GM21786 (cell line): ENCODE measurements around the gene CSPG5.

ENCODE experiments used
- ATAC-seq: cut with Tn5 transposase; IDR thresholded peaks from one replicate; pipeline ENCODE4 v1.9.1; 2021; ENCODE audit not compliant: unreplicated experiment

CSPG5 gene

GRCh38 chr3:47578691-47579632, at the start of gene CSPG5:
Gene CSPG5, minus strand, starts transcription at chr3:47578865. Its CDS starts 172 bp downstream, at chr3:47578693.
- no peak for ATAC-seq

- no peak for ATAC-seq
Measured at GRCh38 chr3:47628426-47628825, 49.8 kb upstream of the CSPG5 start.

GRCh38 chr3:47622671-47623461, 44.2 kb upstream of the CSPG5 start:
- no peak for ATAC-seq

DNA sequence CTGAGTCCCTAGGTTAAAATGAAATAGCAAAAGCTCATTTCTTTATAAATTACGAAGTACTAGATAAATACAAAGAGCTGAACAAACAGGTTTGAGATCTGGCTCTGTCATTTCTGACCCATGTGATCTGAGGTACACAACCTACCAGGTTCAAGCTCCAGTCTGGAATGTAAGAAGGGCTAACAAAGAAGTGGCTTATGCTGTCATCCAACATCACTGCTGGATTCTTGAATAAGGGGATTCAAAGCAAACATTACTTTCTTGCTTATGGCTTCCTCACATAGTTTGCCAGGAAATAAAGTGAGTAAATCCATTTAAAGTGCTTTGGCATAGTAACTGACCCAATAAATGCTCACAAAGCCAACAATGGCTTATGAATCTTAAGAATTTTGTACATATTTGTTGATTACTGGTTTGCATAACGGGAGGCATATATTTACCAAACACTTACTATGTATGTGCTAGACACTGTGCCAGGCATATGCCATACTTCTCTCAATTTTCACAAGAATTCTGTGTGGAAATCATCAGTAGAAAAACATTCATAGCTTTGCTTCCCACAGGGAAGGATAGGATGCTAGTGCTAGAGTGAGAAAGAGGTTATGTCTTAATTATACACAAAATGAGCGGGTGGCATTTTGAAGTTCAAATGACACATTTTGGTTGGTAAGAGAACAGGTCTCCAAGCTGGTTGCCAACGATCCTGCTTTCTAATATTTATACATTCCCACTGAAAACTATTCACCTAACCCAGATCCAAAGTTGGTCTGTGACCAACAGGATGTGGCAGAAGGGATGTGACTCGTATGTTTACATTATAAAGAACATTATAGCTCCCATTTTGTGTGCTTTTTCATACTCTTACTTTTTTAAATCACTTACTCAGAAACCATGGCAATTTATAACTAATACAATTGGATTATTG, 38.7 kb upstream of the CSPG5 start:
- no peak for ATAC-seq

GRCh38 chr3:47614788-47615187, 36.1 kb upstream of the CSPG5 start:
- ATAC-seq, result no peak

DNA sequence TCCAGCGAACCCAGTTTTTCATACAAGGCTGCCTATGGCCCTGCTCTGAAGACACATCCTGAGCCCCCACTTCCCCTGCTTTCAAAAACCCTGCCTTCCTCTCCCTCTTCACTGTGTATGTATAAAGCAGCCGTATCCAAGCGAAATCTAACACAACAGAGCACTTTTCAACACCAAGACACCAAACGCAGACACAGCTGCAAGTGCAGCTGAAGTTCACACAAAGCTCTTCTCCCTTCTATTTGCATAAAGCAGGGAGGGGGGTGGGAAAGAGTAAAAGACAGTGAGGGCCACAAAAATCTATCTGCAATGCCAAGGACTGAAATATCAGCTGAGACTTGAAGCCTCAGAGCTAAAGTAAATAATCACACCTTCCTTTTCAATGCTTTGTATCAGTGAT, 35.1 kb upstream of the CSPG5 start:
- no peak for ATAC-seq

DNA sequence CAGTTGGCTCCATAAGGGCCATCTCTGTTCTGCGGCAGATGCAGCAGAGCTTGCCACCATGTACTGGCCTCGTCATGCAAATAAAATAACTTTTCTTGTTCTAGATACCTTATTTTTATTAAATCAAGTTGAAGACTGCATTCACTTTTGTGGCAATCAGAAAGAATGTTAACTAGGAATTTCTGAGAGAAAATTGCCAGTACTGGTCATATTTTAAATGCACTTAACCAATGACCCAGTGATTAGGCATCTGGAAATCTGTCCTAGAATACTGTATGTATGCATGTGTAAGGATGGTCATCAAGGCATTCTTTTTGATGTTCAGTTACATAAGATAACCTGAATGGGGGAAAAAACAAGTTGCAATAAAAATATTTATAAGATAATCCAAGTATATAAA, 34.2 kb upstream of the CSPG5 start:
- ATAC-seq, result no peak

- ATAC-seq, result no peak
Measured at GRCh38 chr3:47612178-47612577, 33.5 kb upstream of the CSPG5 start.

DNA sequence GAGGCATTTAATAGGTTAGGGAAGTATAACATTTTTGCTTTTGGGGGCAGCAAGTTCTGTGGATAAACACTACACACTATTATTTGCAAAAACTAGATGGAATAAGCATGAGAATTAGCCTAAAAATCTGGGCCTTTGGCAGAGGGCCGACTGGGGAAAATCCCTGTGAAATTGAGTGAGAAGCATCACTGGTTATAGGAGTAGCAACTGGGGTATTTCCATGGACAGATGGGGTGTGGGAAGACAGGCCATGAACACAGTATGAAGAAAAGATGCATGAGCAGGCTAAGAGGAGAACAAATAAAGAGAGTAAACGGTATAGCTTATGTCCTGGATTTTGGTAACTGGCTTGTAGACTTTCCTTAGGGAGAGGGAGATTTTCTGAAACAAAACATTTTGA, 32.9 kb upstream of the CSPG5 start:
- no peak for ATAC-seq

DNA sequence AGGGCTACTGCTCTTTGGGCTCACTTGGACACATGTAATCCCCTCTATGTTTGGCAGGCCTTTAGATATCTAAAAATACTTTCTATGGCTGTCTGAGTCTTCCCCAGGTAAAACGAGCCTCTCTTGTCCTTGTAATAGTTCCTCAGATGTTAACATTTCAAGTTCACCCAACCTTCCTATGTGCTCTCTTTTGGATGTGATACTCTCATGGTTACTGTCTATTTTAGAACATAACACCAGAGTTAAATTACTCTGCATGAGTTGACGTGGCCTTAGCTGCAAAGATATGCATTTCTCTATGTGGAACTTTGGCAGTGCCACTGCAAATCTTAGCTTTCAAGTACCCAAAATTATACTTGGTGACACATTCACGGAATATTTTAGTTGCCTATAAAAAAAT, 31.9 kb upstream of the CSPG5 start:
- ATAC-seq, result no peak

GRCh38 chr3:47607335-47607734, 28.7 kb upstream of the CSPG5 start:
- ATAC-seq, result no peak

DNA sequence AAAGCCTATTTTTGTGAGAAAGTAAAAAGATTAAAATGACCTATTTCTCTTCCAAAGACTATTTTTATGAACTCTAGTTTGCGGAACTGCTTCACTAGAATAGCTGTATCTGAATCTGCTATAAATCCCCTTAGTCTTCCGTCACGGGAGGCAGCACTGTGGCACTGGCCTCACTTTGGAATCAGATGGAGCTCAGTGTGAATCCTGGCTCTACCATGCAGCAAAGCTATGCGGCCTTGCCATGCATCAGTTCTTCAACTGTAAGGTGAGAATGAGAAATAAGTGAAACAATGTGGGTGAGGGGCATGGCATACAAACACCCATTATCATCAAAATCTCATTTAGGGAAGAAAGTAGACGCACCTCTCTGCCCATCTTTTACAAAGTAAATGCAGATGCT, 27.5 kb upstream of the CSPG5 start:
- ATAC-seq, result no peak

GRCh38 chr3:47605652-47606051, 27.0 kb upstream of the CSPG5 start:
- ATAC-seq, result no peak

- no peak for ATAC-seq
Measured at GRCh38 chr3:47604145-47604544, 25.5 kb upstream of the CSPG5 start.

GRCh38 chr3:47603332-47603731, 24.7 kb upstream of the CSPG5 start:
- ATAC-seq, result no peak

- no peak for ATAC-seq
Measured at GRCh38 chr3:47601281-47601680, 22.6 kb upstream of the CSPG5 start.

- no peak for ATAC-seq
Measured at GRCh38 chr3:47594792-47595191, 16.1 kb upstream of the CSPG5 start.

DNA sequence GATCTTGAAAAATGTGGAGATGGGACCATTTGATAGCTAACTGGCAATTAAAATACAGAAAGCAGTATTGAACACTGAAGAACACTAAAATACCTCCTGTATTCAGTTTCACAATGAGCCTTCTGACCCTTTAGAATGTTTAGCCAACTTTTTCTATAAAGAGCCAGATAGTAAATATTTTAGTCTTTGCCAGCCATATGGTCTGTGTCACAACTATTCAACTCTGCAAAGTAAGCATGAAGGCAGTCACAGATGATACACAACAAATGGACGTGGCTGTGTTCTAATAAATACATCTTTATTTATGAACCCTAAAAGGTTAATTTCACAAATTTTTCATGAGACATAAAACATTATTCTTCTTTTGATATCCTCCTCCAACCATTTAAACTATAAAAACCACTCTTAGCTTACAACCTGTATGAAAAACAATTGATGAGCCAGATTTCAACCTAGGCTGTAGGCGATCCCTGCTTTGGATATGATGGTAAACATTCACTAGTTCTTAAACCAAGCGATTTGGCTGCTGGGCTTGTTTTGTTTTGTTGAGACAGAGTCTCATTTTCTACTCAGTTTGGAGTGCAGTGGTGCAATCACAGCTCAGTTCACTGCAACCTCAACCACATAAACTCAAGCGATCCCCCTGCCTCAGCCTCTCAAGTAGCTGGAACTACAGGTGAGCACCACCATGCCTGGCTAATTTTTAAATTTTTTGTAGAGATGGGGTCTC, 13.6 kb upstream of the CSPG5 start:
- no peak for ATAC-seq

DNA sequence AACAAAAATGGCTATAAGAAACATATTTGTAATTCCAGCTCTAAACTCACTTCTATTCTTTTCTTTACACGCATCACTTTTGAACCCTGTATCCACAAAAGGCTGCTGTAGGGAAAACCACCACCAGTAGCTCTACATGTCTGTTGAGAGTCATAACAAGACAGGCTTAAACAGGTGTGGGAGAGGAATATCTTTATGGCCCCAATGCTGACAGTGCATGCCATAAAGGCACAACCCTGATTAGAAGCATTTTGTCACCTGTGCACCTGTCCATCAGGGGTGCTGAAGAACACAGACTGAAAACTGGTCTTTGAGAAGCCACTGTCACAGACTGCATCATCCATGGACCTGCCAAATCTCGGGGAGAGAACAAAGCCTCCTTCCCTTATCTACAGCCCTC, 11.6 kb upstream of the CSPG5 start:
- no peak for ATAC-seq

- no peak for ATAC-seq
Measured at GRCh38 chr3:47588587-47588986, 9.9 kb upstream of the CSPG5 start.
